ENCODE results near the gene ARHGEF26.

Gene ARHGEF26

GRCh38 chr3:154152741-154153140 is 31.6 kb downstream of the ARHGEF26 start:
- no peak overlapping the region for H3K4me3 ChIP-seq (replicated peaks; ENCODE audit: low read depth, low read length)
- no peak for TF ChIP-seq CTCF (IDR thresholded peaks at IDR 0.05; ENCODE audit: low read length, missing control alignments)
- no peak for DNase-seq (ENCODE audit: low read depth)

- H3K4me3 ChIP-seq (replicated peaks; ENCODE audit: low read depth, low read length): no peak overlapping the region
- no peak for DNase-seq (ENCODE audit: low read depth)
- TF ChIP-seq CTCF (IDR thresholded peaks at IDR 0.05; ENCODE audit: low read length, missing control alignments): no peak
These were observed 35.3 kb downstream of the ARHGEF26 start for GRCh38 chr3:154156530-154156929.

GRCh38 chr3:154161806-154162205 is 40.6 kb downstream of the ARHGEF26 start:
- no peak for TF ChIP-seq CTCF (IDR thresholded peaks at IDR 0.05; ENCODE audit: low read length, missing control alignments)
- peak; percentile 11 for DNase-seq (ENCODE audit: low read depth)
- no peak overlapping the region for H3K4me3 ChIP-seq (replicated peaks; ENCODE audit: low read depth, low read length)

- no peak for TF ChIP-seq CTCF (IDR thresholded peaks at IDR 0.05; ENCODE audit: low read length, missing control alignments)
- DNase-seq (ENCODE audit: low read depth): no peak
- no peak overlapping the region for H3K4me3 ChIP-seq (replicated peaks; ENCODE audit: low read depth, low read length)
These were observed 43.2 kb downstream of the ARHGEF26 start for GRCh38 chr3:154164387-154164786.

DNA sequence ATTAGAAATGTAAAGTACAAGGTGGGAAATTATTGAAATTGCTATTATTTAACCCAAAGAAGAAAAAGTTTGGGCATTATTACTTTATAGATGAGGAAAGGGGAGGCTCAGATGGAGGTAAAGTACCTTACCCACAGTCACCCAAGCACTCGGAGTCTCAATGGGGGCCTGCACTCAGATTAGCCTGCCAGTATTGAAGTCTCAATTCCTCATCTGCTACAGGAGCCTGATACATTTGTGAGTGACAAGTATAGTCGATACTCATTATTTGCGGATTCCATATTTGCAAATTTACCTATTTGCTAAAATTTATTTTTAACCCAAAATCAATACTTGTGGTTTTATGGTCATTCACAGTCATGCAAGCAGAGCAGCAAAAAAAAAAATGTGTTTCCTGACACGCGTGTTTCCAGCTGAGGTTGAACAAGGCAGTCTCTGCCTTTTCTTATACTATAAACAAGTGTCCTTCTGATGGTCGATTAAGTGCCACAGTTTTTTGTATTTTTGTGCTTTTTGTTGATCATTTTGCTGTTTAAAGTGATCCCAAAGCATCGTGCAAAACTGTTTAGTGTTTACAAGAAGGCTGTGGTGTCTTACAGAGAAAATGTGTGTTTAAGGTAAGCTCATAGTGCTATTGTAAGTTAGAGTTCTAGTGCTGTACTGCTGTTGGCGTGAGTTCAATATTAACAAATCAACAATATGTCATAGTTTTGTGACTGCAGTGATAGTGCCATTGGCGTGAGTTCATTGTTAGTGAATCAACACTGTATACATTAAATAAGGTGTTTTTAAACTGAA is 48.0 kb downstream of the ARHGEF26 start:
- no peak for TF ChIP-seq CTCF (IDR thresholded peaks at IDR 0.05; ENCODE audit: low read length, missing control alignments)
- DNase-seq (ENCODE audit: low read depth): no peak
- no peak overlapping the region for H3K4me3 ChIP-seq (replicated peaks; ENCODE audit: low read depth, low read length)

DNA sequence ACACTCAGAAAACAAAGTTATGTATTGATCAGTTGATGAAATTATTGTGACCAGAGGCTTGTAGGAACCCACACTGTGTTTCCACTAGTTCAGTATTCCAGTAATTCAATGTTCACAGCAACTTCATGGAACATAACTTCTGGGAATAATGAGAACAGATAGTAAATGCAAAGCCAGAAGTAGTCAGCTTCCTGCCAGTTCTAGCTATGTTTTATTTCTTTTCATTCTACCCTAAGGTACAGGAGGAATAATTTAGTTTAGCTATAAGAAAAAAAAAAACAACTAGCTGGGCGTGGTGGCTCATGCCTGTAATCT is 48.6 kb downstream of the ARHGEF26 start:
- DNase-seq (ENCODE audit: low read depth): no peak
- no peak for TF ChIP-seq CTCF (IDR thresholded peaks at IDR 0.05; ENCODE audit: low read length, missing control alignments)
- H3K4me3 ChIP-seq (replicated peaks; ENCODE audit: low read depth, low read length): no peak overlapping the region

DNA sequence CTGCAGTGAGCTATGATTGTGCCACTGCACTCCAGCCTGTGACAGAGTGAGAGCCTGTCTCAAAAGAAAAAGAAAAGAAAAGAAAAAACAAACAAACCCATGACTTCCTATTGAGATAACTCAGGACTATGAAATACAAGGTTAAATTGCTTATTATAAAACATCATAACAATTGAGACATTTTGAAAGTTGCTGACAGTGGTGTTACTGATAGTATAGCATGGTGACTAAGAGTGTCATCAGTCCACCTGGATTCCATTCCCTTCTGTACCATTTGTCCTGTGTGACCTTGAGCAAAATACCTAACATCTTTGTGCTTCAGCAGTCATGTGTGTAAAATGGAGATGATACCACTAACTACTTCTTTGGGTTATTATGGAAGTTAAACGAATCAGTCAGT is 49.1 kb downstream of the ARHGEF26 start:
- no peak for DNase-seq (ENCODE audit: low read depth)
- TF ChIP-seq CTCF (IDR thresholded peaks at IDR 0.05; ENCODE audit: low read length, missing control alignments): no peak
- H3K4me3 ChIP-seq (replicated peaks; ENCODE audit: low read depth, low read length): no peak overlapping the region
